Measurements from ENCODE around the gene MCM8. TPM values are rescaled to one million over a fixed set of nuclear protein-coding genes. Genes with fewer than 3 reads are reported as not detected.

The MCM8 gene
- total and polyA plus RNA-seq, 2 donors: 5.4 to 10.7 TPM

- no peak for DNase-seq (ENCODE audit: extremely low spot score)
- Histone ChIP-seq H3K27ac (ENCODE audit: low read depth) (no peak overlapping the region), H3K36me3 (ENCODE audit: insufficient read depth) (no peaks in the 10 kb centered on the region), H3K4me3 (ENCODE audit: low read depth, low read length) (no peak overlapping the region), H3K4me1 (ENCODE audit: insufficient read depth) (no peaks in the 10 kb centered on the region)
- WGBS: 64% methylated on average over 1 of the region's 1 CpG
Observed at GRCh38 chr20:6046432-6046831, 96.0 kb downstream of the MCM8 start.

- H3K36me3 ChIP-seq (ENCODE audit: insufficient read depth): no peaks in the 10 kb centered on the region
- no peak overlapping the region for H3K4me3 ChIP-seq (ENCODE audit: low read depth, low read length)
- 84% methylated on average over 3 of the region's 3 CpGs for WGBS
- DNase-seq (ENCODE audit: extremely low spot score): no peak
- H3K4me1 ChIP-seq (ENCODE audit: insufficient read depth): no peaks in the 10 kb centered on the region
- no peak overlapping the region for H3K27ac ChIP-seq (ENCODE audit: low read depth)
Observed at GRCh38 chr20:6048391-6048790, 97.9 kb downstream of the MCM8 start.

Small RNA genes lying within 50 kb of the gene (small RNA-seq; reads per million reads assigned to genes)
- not detected for gene RF00019
- gene RN7SL498P: not detected

Other genes with a start within 250 kb of the MCM8 start
- gene SHLD1, start 200.3 kb upstream of the MCM8 start, total RNA-seq: 3.6 TPM
- 6.5 TPM for gene SHLD1, start 200.3 kb upstream of the MCM8 start, polyA plus RNA-seq
- 3.5 TPM for gene CHGB, start 39.1 kb upstream of the MCM8 start, total RNA-seq
- 13.1 TPM for gene CHGB, start 39.1 kb upstream of the MCM8 start, polyA plus RNA-seq
- 5.6 TPM for gene TRMT6, start 119 bp upstream of the MCM8 start, total RNA-seq
- gene TRMT6, start 119 bp upstream of the MCM8 start, polyA plus RNA-seq: 9.3 TPM
- 69.9 TPM for gene CRLS1, start 55.5 kb downstream of the MCM8 start, total RNA-seq
- gene CRLS1, start 55.5 kb downstream of the MCM8 start, polyA plus RNA-seq: 37.6 TPM
- gene LRRN4, start 103.4 kb downstream of the MCM8 start, total RNA-seq: 0.58 TPM
- not detected for gene LRRN4, start 103.4 kb downstream of the MCM8 start, polyA plus RNA-seq
- 11.1 TPM for gene FERMT1, start 172.4 kb downstream of the MCM8 start, total RNA-seq
- gene FERMT1, start 172.4 kb downstream of the MCM8 start, polyA plus RNA-seq: 3.4 TPM

Measured in urinary bladder (tissue), 4 donors.